Left lung (tissue), 10 donors: ENCODE data around the gene IMPG2. TPM values are rescaled to one million over a fixed set of nuclear protein-coding genes. Genes with fewer than 3 reads are reported as not detected.

ENCODE experiments used
- ATAC-seq: fragments of 200-7000 bp; cut with Tn5 transposase; one replicate; pipeline ENCODE4 v1.9.1; 2020; ENCODE audit warnings: moderate library complexity
- DNase-seq, 4 donors: peaks; one replicate each; pipeline ENCODE4 v3.0.0-alpha.2; 2013 to 2020
- H3K27ac ChIP-seq, 2 donors: fragments of 200-600 bp; sonication (generic) in 1 of 2; one replicate each; pipeline versions ENCODE4 v1.5.0 to v1.8.0; 2020 to 2021
- H3K27me3 ChIP-seq, 2 donors: fragments of 200-600 bp; sonication (generic) in 1 of 2; one replicate each; pipeline versions ENCODE4 v1.5.0 to v1.8.0; 2020 to 2021
- H3K36me3 ChIP-seq, 2 donors: fragments of 200-600 bp; sonication (generic) in 1 of 2; one replicate each; pipeline versions ENCODE4 v1.5.0 to v1.8.0; 2020 to 2021
- H3K4me1 ChIP-seq, 2 donors: fragments of 200-600 bp; one replicate each; pipeline ENCODE4 v1.8.0; 2021
- H3K4me3 ChIP-seq, 2 donors: fragments of 200-600 bp; sonication (generic) in 1 of 2; one replicate each; pipeline versions ENCODE4 v1.5.0 to v1.8.0; 2020 to 2021; ENCODE audit warnings: mild to moderate bottlenecking in 1 of 2
- H3K9me3 ChIP-seq, 2 donors: fragments of 200-600 bp; sonication (generic) in 1 of 2; one replicate each; pipeline versions ENCODE4 v1.5.0 to v1.8.0; 2020 to 2021
- CTCF ChIP-seq, 2 donors: fragments of 200-600 bp; sonication (generic) in 1 of 2; IDR thresholded peaks; one replicate each; pipeline versions ENCODE4 v1.5.0 to v1.8.0; 2021; ENCODE audit warnings: antibody characterized with exemption in 2 of 2
- intact Hi-C, 2 donors: fragments of 100-400 bp; cut with DNase I; formaldehyde crosslinking; loops; one replicate each; pipeline versions ENCODE4 v1.11.2 to v1.14.2; 2022
- polyA plus RNA-seq, 6 donors: library from polyadenylated mRNA; unstranded; fragments of 120-200 nt; gene quantifications; one replicate each; pipeline ENCODE4 v1.2.1, GENCODE V29; 2013; ENCODE audit not compliant: insufficient read length in 6 of 6
- total RNA-seq, 2 donors: library from RNA; stranded (reverse); fragmentation: NEBNext Ultra II Directional; extraction: Animal tissue kit (Norgen Biotek cat#: 25700); gene quantifications; one replicate each; pipeline ENCODE4 v1.2.1, GENCODE V29; 2021
- donor health status: DM: no; HTN: yes; CAD: no.
- donor health status: DM: no; HTN: no; CAD: no.

The IMPG2 gene
- total and polyA plus RNA-seq, 8 donors, result 0.21 to 1.0 (median 0.61) TPM

GRCh38 chr3:101329016-101329673 is 8.8 kb upstream of the IMPG2 start:
- Histone ChIP-seq H3K9me3 (no peaks in the 10 kb centered on the region), H3K4me1 (no peaks in the 10 kb centered on the region), H3K27me3 (no peaks in the 10 kb centered on the region), H3K4me3 (no peak overlapping the region), H3K27ac (no peak overlapping the region), H3K36me3 (peaks cover 0 to 26% of the 10 kb centered on the region in 2 donors)
- intact Hi-C loops, result no loop called here
- DNase-seq (no peak), ATAC-seq (no peak)
- no peak for TF ChIP-seq CTCF (IDR thresholded peaks at IDR 0.05)

- intact Hi-C loops, result no loop called here
- H3K27ac ChIP-seq, result no peak overlapping the region
- H3K36me3 ChIP-seq, result peaks cover 0 to 26% of the 10 kb centered on the region in 2 donors
- no peaks in the 10 kb centered on the region for H3K4me1 ChIP-seq
- DNase-seq (no peak), ATAC-seq (no peak)
- no peak for TF ChIP-seq CTCF (IDR thresholded peaks at IDR 0.05)
- H3K9me3 ChIP-seq, result no peaks in the 10 kb centered on the region
- H3K4me3 ChIP-seq, result no peak overlapping the region
- no peaks in the 10 kb centered on the region for H3K27me3 ChIP-seq
Observed at GRCh38 chr3:101325393-101326134, 5.2 kb upstream of the IMPG2 start.

GRCh38 chr3:101319531-101319930 is 844 bp downstream of the IMPG2 start:
- Histone ChIP-seq H3K9me3 (no peaks in the 10 kb centered on the region), H3K4me1 (no peaks in the 10 kb centered on the region), H3K27me3 (no peaks in the 10 kb centered on the region), H3K4me3 (no peak overlapping the region), H3K27ac (no peak overlapping the region), H3K36me3 (no peaks in the 10 kb centered on the region)
- intact Hi-C loops, result no loop called here
- ATAC-seq (no peak), DNase-seq (no peak)
- TF ChIP-seq CTCF (IDR thresholded peaks at IDR 0.05), result no peak

- DNase-seq, result no peak
- Histone ChIP-seq H3K4me1 (no peaks in the 10 kb centered on the region), H3K9me3 (peaks cover 0 to 20% of the 10 kb centered on the region in 2 donors), H3K36me3 (no peaks in the 10 kb centered on the region), H3K27me3 (no peaks in the 10 kb centered on the region), H3K4me3 (no peak overlapping the region), H3K27ac (no peak overlapping the region)
- no peak for TF ChIP-seq CTCF (IDR thresholded peaks at IDR 0.05)
- intact Hi-C loops, result no loop called here
- ATAC-seq, result no peak
Observed at GRCh38 chr3:101312545-101312944, 7.8 kb downstream of the IMPG2 start.

GRCh38 chr3:101311676-101312075 is 8.7 kb downstream of the IMPG2 start:
- Histone ChIP-seq H3K4me3 (no peak overlapping the region), H3K36me3 (no peaks in the 10 kb centered on the region), H3K4me1 (no peaks in the 10 kb centered on the region), H3K27me3 (no peaks in the 10 kb centered on the region), H3K27ac (no peak overlapping the region), H3K9me3 (peaks cover 0 to 24% of the 10 kb centered on the region in 2 donors)
- intact Hi-C loops, result no loop called here
- TF ChIP-seq CTCF (IDR thresholded peaks at IDR 0.05), result no peak
- DNase-seq, result no peak
- no peak for ATAC-seq
